ENCODE measurements around the gene ZMYM1.

ZMYM1 gene

GRCh38 chr1:35122311-35122710 is 43.1 kb downstream of the ZMYM1 start:
- H3K27me3 ChIP-seq (ENCODE audit: low read length): no peaks in the 10 kb centered on the region
- H3F3A ChIP-seq (ENCODE audit: insufficient read depth): no peaks in the 10 kb centered on the region
- H3K9ac ChIP-seq (ENCODE audit: low read length): no peak overlapping the region
- H3K4me2 ChIP-seq (ENCODE audit: low read depth, low read length, poor library complexity, severe bottlenecking): no peak overlapping the region
- H4K20me1 ChIP-seq (ENCODE audit: low read depth, low read length): no peaks in the 10 kb centered on the region
- H3K4me3 ChIP-seq (ENCODE audit: insufficient read depth, low read length, poor library complexity, severe bottlenecking): no peak overlapping the region
- peaks cover 9% of the 10 kb centered on the region; the same call in 1 of the 2 replicates for H3K9me3 ChIP-seq (ENCODE audit: insufficient read depth, low read length)
- no peaks in the 10 kb centered on the region for H3K9me2 ChIP-seq (replicated peaks; ENCODE audit: insufficient read depth, low read length)
- no peak overlapping the region for H3K27ac ChIP-seq (ENCODE audit: low read depth, low read length)
- no peak overlapping the region for H2AFZ ChIP-seq (ENCODE audit: low read depth, low read length, severe bottlenecking)
- no peaks in the 10 kb centered on the region for H3K36me3 ChIP-seq (ENCODE audit: low read length)
- H3K79me2 ChIP-seq (ENCODE audit: insufficient read depth, low read length): no peaks in the 10 kb centered on the region
- TF ChIP-seq CTCF (IDR thresholded peaks at IDR 0.05; ENCODE audit: insufficient read depth, low read length, poor library complexity, severe bottlenecking): no peak

- no peak overlapping the region for H3K4me3 ChIP-seq (ENCODE audit: insufficient read depth, low read length, poor library complexity, severe bottlenecking)
- H4K20me1 ChIP-seq (ENCODE audit: low read depth, low read length): no peaks in the 10 kb centered on the region
- no peak overlapping the region for H2AFZ ChIP-seq (ENCODE audit: low read depth, low read length, severe bottlenecking)
- no peak overlapping the region for H3K27ac ChIP-seq (ENCODE audit: low read depth, low read length)
- H3K36me3 ChIP-seq (ENCODE audit: low read length): no peaks in the 10 kb centered on the region
- no peaks in the 10 kb centered on the region for H3F3A ChIP-seq (ENCODE audit: insufficient read depth)
- no peaks in the 10 kb centered on the region for H3K27me3 ChIP-seq (ENCODE audit: low read length)
- H3K9me2 ChIP-seq (replicated peaks; ENCODE audit: insufficient read depth, low read length): no peaks in the 10 kb centered on the region
- H3K4me2 ChIP-seq (ENCODE audit: low read depth, low read length, poor library complexity, severe bottlenecking): no peak overlapping the region
- H3K9me3 ChIP-seq (ENCODE audit: insufficient read depth, low read length): peaks cover 11% of the 10 kb centered on the region; the same call in 1 of the 2 replicates
- H3K9ac ChIP-seq (ENCODE audit: low read length): no peak overlapping the region
- TF ChIP-seq EZH2phosphoT487 (conservative IDR thresholded peaks at IDR 0.05; ENCODE audit: low read length) (no peak), CTCF (IDR thresholded peaks at IDR 0.05; ENCODE audit: insufficient read depth, low read length, poor library complexity, severe bottlenecking) (no peak)
- H3K79me2 ChIP-seq (ENCODE audit: insufficient read depth, low read length): no peaks in the 10 kb centered on the region
Measured at GRCh38 chr1:35126546-35126945, 47.4 kb downstream of the ZMYM1 start.

- Histone ChIP-seq H3K79me2 (ENCODE audit: insufficient read depth, low read length) (no peaks in the 10 kb centered on the region), H4K20me1 (ENCODE audit: low read depth, low read length) (no peaks in the 10 kb centered on the region), H3K27ac (ENCODE audit: low read depth, low read length) (no peak overlapping the region), H3K9me2 (replicated peaks; ENCODE audit: insufficient read depth, low read length) (no peaks in the 10 kb centered on the region), H3K4me2 (ENCODE audit: low read depth, low read length, poor library complexity, severe bottlenecking) (no peak overlapping the region), H3K4me3 (ENCODE audit: insufficient read depth, low read length, poor library complexity, severe bottlenecking) (no peak overlapping the region), H2AFZ (ENCODE audit: low read depth, low read length, severe bottlenecking) (no peak overlapping the region), H3K9me3 (ENCODE audit: insufficient read depth, low read length) (peaks cover 11% of the 10 kb centered on the region; the same call in 1 of the 2 replicates), H3F3A (ENCODE audit: insufficient read depth) (no peaks in the 10 kb centered on the region), H3K27me3 (ENCODE audit: low read length) (no peaks in the 10 kb centered on the region), H3K36me3 (ENCODE audit: low read length) (no peaks in the 10 kb centered on the region), H3K9ac (ENCODE audit: low read length) (no peak overlapping the region)
- TF ChIP-seq CTCF (IDR thresholded peaks at IDR 0.05; ENCODE audit: insufficient read depth, low read length, poor library complexity, severe bottlenecking): no peak
- TF ChIP-seq EZH2phosphoT487 (conservative IDR thresholded peaks at IDR 0.05; ENCODE audit: low read length): no peak
Measured at GRCh38 chr1:35129080-35129479, 49.9 kb downstream of the ZMYM1 start.

Data from SU-DHL-6 (cell line).